Neural cell (in vitro differentiated cells): ENCODE data around the gene CELA3A. TPM values are rescaled to one million over a fixed set of nuclear protein-coding genes. Genes with fewer than 3 reads are reported as not detected.
"Not testable (repeated sequence)": the region's sequence is repeated elsewhere in the genome, so short reads cannot be mapped to it uniquely, and the experiment has no call there.

Source experiments
- H2AFZ ChIP-seq: fragments of 200-600, 300-800 bp; sonication (generic), shearing (Covaris generic); 2 replicates; pipeline ENCODE4 v1.6.0; 2014; ENCODE audit warnings: low read depth, mild to moderate bottlenecking, antibody characterized with exemption, low read length, moderate library complexity
- H3F3A ChIP-seq: fragments of 200-600 bp; shearing (Covaris generic); 2 replicates; pipeline ENCODE4 v1.6.1; 2016; ENCODE audit warnings: mild to moderate bottlenecking, moderate library complexity, mixed read lengths, antibody characterized with exemption, low read length; ENCODE audit not compliant: insufficient read depth, poor library complexity, severe bottlenecking
- H3K27ac ChIP-seq: fragments of 200-600, 300-800 bp; sonication (generic), shearing (Covaris generic); 2 replicates; pipeline ENCODE4 v1.5.1; 2014; ENCODE audit warnings: mild to moderate bottlenecking, low read length, moderate library complexity
- H3K27me3 ChIP-seq: fragments of 300-800, 200-600 bp; sonication (generic), shearing (Covaris generic); 2 replicates; pipeline ENCODE4 v1.6.0; 2014; ENCODE audit warnings: mild to moderate bottlenecking, low read depth, low read length, moderate library complexity; ENCODE audit not compliant: insufficient read depth
- H3K36me3 ChIP-seq: fragments of 300-800, 200-600 bp; sonication (generic), shearing (Covaris generic); 2 replicates; pipeline ENCODE4 v1.5.1; 2014; ENCODE audit warnings: mild to moderate bottlenecking, antibody characterized with exemption, low read length, moderate library complexity; ENCODE audit not compliant: insufficient read depth
- H3K4me2 ChIP-seq: fragments of 300-800, 200-600 bp; sonication (generic), shearing (Covaris generic); 2 replicates; pipeline ENCODE4 v1.6.0; 2014; ENCODE audit warnings: mild to moderate bottlenecking, low read length
- H3K4me3 ChIP-seq: fragments of 300-800, 200-600 bp; sonication (generic), shearing (Covaris generic); 2 replicates; pipeline ENCODE4 v1.5.1; 2014; ENCODE audit warnings: mild to moderate bottlenecking, low read length, moderate library complexity
- H3K79me2 ChIP-seq: fragments of 200-600 bp; shearing (Covaris generic); replicated peaks from 2 replicates; pipeline ENCODE4 v1.6.0; 2014; ENCODE audit warnings: mild to moderate bottlenecking, low read length, moderate library complexity; ENCODE audit not compliant: insufficient read depth
- H3K9ac ChIP-seq: fragments of 300-800, 200-600 bp; sonication (generic), shearing (Covaris generic); 2 replicates; pipeline ENCODE4 v1.6.1; 2016; ENCODE audit warnings: mild to moderate bottlenecking, low read length, mixed read lengths
- H3K9me2 ChIP-seq: fragments of 200-600 bp; shearing (Covaris generic); 2 replicates; pipeline ENCODE4 v1.6.1; 2016; ENCODE audit warnings: mild to moderate bottlenecking, low read length, mixed read lengths; ENCODE audit not compliant: insufficient read depth
- H3K9me3 ChIP-seq: fragments of 200-600, 300-800 bp; sonication (generic), shearing (Covaris generic); 2 replicates; pipeline ENCODE4 v1.6.1; 2016; ENCODE audit warnings: mild to moderate bottlenecking, mixed run types, low read length, moderate library complexity, mixed read lengths
- H4K20me1 ChIP-seq: fragments of 200-600 bp; shearing (Covaris generic); 2 replicates; pipeline ENCODE4 v1.6.1; 2016; ENCODE audit warnings: mild to moderate bottlenecking, mixed run types; ENCODE audit not compliant: insufficient read depth
- CTCF ChIP-seq: fragments of 450-650 bp; IDR thresholded peaks from 2 replicates; pipeline ENCODE4 v1.5.1; 2014; ENCODE audit warnings: antibody characterized with exemption, mild to moderate bottlenecking, moderate library complexity; ENCODE audit not compliant: poor library complexity, severe bottlenecking
- EP300 ChIP-seq: fragments of 450-650 bp; conservative IDR thresholded peaks from 2 replicates; pipeline ENCODE4 v1.6.1; 2014; ENCODE audit warnings: antibody characterized with exemption, mild to moderate bottlenecking, moderate library complexity; ENCODE audit not compliant: poor library complexity, severe bottlenecking
- EZH2 ChIP-seq: fragments of 200-600, 300-800 bp; shearing (Covaris generic), sonication (generic); IDR thresholded peaks from 2 replicates; pipeline ENCODE4 v1.6.1; 2014; ENCODE audit warnings: antibody characterized with exemption, low read length, borderline replicate concordance, mild to moderate bottlenecking; ENCODE audit not compliant: insufficient read depth, poor library complexity, severe bottlenecking
- MXI1 ChIP-seq: fragments of 450-650 bp; conservative IDR thresholded peaks from 2 replicates; pipeline ENCODE4 v1.6.1; 2014; ENCODE audit warnings: antibody characterized with exemption, mild to moderate bottlenecking; ENCODE audit not compliant: poor library complexity, severe bottlenecking
- POLR2AphosphoS5 ChIP-seq: IDR thresholded peaks from 2 replicates; pipeline ENCODE4 v1.6.1; 2012
- RAD21 ChIP-seq: fragments of 450-650 bp; conservative IDR thresholded peaks from 2 replicates; pipeline ENCODE4 v1.6.1; 2014; ENCODE audit warnings: antibody characterized with exemption, mild to moderate bottlenecking, moderate library complexity
- REST ChIP-seq: IDR thresholded peaks from 2 replicates; pipeline ENCODE4 v1.6.1; 2012; ENCODE audit warnings: borderline replicate concordance
- SMC3 ChIP-seq: fragments of 450-650 bp; conservative IDR thresholded peaks from 2 replicates; pipeline ENCODE4 v1.6.1; 2014; ENCODE audit warnings: antibody characterized with exemption, mild to moderate bottlenecking, moderate library complexity; ENCODE audit not compliant: poor library complexity
- TAF1 ChIP-seq: IDR thresholded peaks from 2 replicates; pipeline ENCODE4 v1.6.1; 2012; ENCODE audit warnings: low read depth
- polyA plus RNA-seq: library from polyadenylated mRNA; depleted of rRNA; stranded (reverse); fragments of >200 nt; gene quantifications from 2 replicates; pipeline ENCODE4 v1.2.3, GENCODE V29; 2014

Gene CELA3A
- polyA plus RNA-seq, 1 donor from 2014 or later: not detected

DNA sequence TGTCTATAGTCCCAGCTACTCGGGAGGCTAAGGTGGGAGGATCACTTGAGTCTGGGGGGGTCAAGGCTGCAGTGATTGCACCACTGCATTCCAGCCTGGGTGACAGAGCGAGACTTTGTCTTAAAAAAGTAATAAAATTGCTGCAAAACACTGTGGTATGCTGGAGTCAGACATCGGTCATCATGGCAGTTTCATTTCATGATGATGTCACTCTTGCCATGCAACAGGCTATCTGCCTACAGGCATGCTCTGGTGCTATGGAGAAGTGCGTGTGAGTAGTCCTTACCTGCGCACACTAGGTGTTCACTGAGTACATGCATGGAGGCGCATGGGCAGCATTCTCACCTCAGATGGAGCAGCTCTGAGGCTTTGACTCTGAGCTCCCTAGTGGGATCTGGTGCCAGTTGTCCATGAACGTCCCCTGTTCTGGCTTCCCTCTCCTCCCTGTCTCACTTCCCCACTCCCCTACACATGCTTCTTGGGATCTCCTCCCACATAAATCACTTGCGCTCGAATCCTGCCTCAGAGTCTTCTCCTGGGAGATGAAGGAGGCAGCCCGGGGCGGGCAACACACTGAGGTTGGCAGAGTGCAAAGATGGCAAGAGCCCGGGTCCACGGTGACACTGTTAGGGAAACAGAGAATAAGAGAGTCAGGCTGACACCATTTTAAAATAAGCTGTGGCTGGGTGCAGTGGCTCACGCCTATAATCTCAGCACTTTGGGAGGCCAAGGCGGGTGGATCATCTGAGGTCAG is 35.0 kb upstream of the CELA3A start:
- Histone ChIP-seq H3K4me3 (no peak overlapping the region), H3K27ac (no peak overlapping the region), H3K4me2 (no peak overlapping the region)

DNA sequence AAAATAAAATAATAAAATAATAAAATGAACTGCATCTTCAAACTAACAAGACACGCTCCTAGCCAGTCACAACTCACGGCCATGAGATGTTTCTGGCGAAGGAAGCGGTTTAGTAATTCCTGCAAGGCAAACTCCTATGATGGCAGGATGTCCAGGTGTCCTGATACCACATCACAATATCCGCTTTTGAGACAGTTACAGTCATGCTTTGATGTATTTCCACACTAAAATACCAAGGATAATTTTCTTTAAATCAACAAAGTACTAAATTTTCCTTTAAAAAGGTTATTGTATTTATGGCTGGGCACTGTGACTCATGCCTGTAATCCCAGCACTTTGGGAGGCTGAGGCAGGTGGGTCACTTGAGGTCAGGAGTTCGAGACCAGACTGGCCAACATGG is 34.2 kb upstream of the CELA3A start:
- not testable (repeated sequence) for H4K20me1 ChIP-seq, H3F3A ChIP-seq, H3K4me3 ChIP-seq, H3K9me3 ChIP-seq, H3K36me3 ChIP-seq, H3K4me2 ChIP-seq, H3K9ac ChIP-seq, H2AFZ ChIP-seq, H3K27me3 ChIP-seq, H3K27ac ChIP-seq, H3K9me2 ChIP-seq, H3K79me2 ChIP-seq

More for the DNA sequence above, 35.0 kb upstream of the CELA3A start:
- no peaks in the 10 kb centered on the region for H3F3A ChIP-seq
- H3K9me3 ChIP-seq: no peaks in the 10 kb centered on the region
- H3K9me2 ChIP-seq: no peaks in the 10 kb centered on the region
- no peaks in the 10 kb centered on the region for H3K36me3 ChIP-seq
- H3K79me2 ChIP-seq: no peaks in the 10 kb centered on the region
- no peaks in the 10 kb centered on the region for H4K20me1 ChIP-seq
- H2AFZ ChIP-seq: no peak overlapping the region
- H3K9ac ChIP-seq: no peak overlapping the region
- no peak for TF ChIP-seq MXI1
- TF ChIP-seq POLR2AphosphoS5: no peak
- TF ChIP-seq EP300: no peak
- TF ChIP-seq REST: no peak
- TF ChIP-seq SMC3: no peak
- no peak for TF ChIP-seq EZH2
- TF ChIP-seq TAF1: no peak
- TF ChIP-seq CTCF: no peak
- no peak for TF ChIP-seq RAD21
- no peaks in the 10 kb centered on the region for H3K27me3 ChIP-seq

DNA sequence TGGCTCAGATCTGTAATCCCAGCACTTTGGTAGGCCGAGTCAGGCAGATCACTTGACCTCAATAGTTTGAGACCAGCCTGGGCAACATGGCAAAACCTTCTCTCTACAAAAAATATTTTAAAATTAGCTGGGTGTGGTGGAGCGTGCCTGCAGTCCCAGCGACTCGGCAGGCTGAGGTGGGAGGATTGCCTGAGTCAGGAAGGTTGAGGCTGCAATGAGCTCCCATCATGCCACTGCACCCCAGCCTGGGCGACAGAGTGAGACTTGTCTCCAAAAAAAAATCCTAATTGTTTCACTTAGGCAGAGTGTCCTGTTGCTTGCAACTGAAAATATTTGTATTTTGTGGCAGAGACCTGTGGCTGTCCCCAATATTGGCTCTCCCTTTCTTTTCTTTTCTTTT is 32.4 kb upstream of the CELA3A start:
- H3K9ac ChIP-seq, H3K9me2 ChIP-seq, H3K27me3 ChIP-seq, H3K9me3 ChIP-seq, H4K20me1 ChIP-seq, H3K4me2 ChIP-seq, H3K27ac ChIP-seq, H3F3A ChIP-seq, H3K4me3 ChIP-seq, H3K36me3 ChIP-seq, H3K79me2 ChIP-seq, H2AFZ ChIP-seq: not testable (repeated sequence)

GRCh38 chr1:21970523-21970922 is 30.9 kb upstream of the CELA3A start:
- not testable (repeated sequence) for H3K4me2 ChIP-seq, H3K36me3 ChIP-seq, H3K27ac ChIP-seq, H3K27me3 ChIP-seq, H3K9me2 ChIP-seq, H2AFZ ChIP-seq, H4K20me1 ChIP-seq, H3K9me3 ChIP-seq, H3K9ac ChIP-seq, H3F3A ChIP-seq, H3K79me2 ChIP-seq, H3K4me3 ChIP-seq

- H3K9me3 ChIP-seq, H3K27me3 ChIP-seq, H3F3A ChIP-seq, H3K79me2 ChIP-seq, H4K20me1 ChIP-seq, H2AFZ ChIP-seq, H3K4me3 ChIP-seq, H3K4me2 ChIP-seq, H3K9ac ChIP-seq, H3K36me3 ChIP-seq, H3K27ac ChIP-seq, H3K9me2 ChIP-seq: not testable (repeated sequence)
Measured at GRCh38 chr1:21972973-21973441, 28.4 kb upstream of the CELA3A start.
